OCI-LY7 (cell line): ENCODE results near the gene SUPT20H. TPM values are rescaled to one million over a fixed set of nuclear protein-coding genes. Genes with fewer than 3 reads are reported as not detected.

Experiments
- BruUV-seq: library from RNA; stranded (reverse); fragments of 400-500 nt; replicated peaks from 2 replicates; lab custom pipeline; 2021; lab: Mats Ljungman, UMichigan
- CTCF ChIA-PET: fragments of 300-600 bp; sonication (Branson Sonifier 250); formaldehyde crosslinking; loops from one replicate; lab custom pipeline; 2022; ENCODE audit warnings: antibody characterized with exemption; ENCODE audit not compliant: unreplicated experiment; lab: Charles Lee
- POLR2A ChIA-PET: fragments of 300-600 bp; sonication (Branson Sonifier 250); formaldehyde crosslinking; loops from one replicate; lab custom pipeline; 2022; ENCODE audit warnings: antibody characterized with exemption; lab: Charles Lee
- DNase-seq: peaks from one replicate; pipeline ENCODE4 v3.0.0-alpha.2; 2015; ENCODE audit warnings: low spot score
- H2AFZ ChIP-seq: fragments of 200-600 bp; sonication (generic), shearing (Covaris generic); 2 replicates; pipeline ENCODE4 v1.6.1; 2014; ENCODE audit warnings: mild to moderate bottlenecking, antibody characterized with exemption, low read length, moderate library complexity
- H3K27ac ChIP-seq: fragments of 200-600 bp; sonication (generic); 2 replicates; pipeline ENCODE4 v1.5.1; 2014; ENCODE audit warnings: mixed run types, low read depth, mild to moderate bottlenecking, moderate library complexity, low read length, inconsistent platforms; ENCODE audit not compliant: poor library complexity, severe bottlenecking
- H3K36me3 ChIP-seq: fragments of 200-600 bp; sonication (generic); 2 replicates; pipeline ENCODE4 v1.6.1; 2014; ENCODE audit warnings: mild to moderate bottlenecking, antibody characterized with exemption, low read length, moderate library complexity, mixed read lengths; ENCODE audit not compliant: insufficient read depth
- H3K4me1 ChIP-seq: fragments of 200-600 bp; sonication (generic); 2 replicates; pipeline ENCODE4 v1.5.1; 2014; ENCODE audit warnings: mild to moderate bottlenecking, low read length; ENCODE audit not compliant: insufficient read depth, poor library complexity, severe bottlenecking
- H3K4me2 ChIP-seq: fragments of 200-600 bp; sonication (generic); 2 replicates; pipeline ENCODE4 v1.6.1; 2014; ENCODE audit warnings: mild to moderate bottlenecking, low read length
- H3K4me3 ChIP-seq: fragments of 200-600 bp; sonication (generic); 2 replicates; pipeline ENCODE4 v1.5.1; 2014; ENCODE audit warnings: mild to moderate bottlenecking, low read depth, low read length; ENCODE audit not compliant: poor library complexity, severe bottlenecking
- H3K79me2 ChIP-seq: fragments of 200-600 bp; sonication (generic); 2 replicates; pipeline ENCODE4 v1.6.1; 2016; ENCODE audit warnings: low read depth, mild to moderate bottlenecking, low read length, moderate library complexity, mixed read lengths; ENCODE audit not compliant: insufficient read depth
- H3K9me2 ChIP-seq: fragments of 200-600 bp; sonication (generic); 2 replicates; pipeline ENCODE4 v1.6.1; 2016; ENCODE audit warnings: mild to moderate bottlenecking, low read length, mixed read lengths; ENCODE audit not compliant: insufficient read depth
- H3K9me3 ChIP-seq: fragments of 200-600 bp; sonication (generic); 2 replicates; pipeline ENCODE4 v1.6.1; 2014; ENCODE audit warnings: mild to moderate bottlenecking, mixed run types, low read length, mixed read lengths
- H4K20me1 ChIP-seq: fragments of 200-600 bp; sonication (generic); 2 replicates; pipeline ENCODE4 v1.6.1; 2014; ENCODE audit warnings: mild to moderate bottlenecking, antibody characterized with exemption, low read length, moderate library complexity, mixed read lengths; ENCODE audit not compliant: insufficient read depth
- EZH2phosphoT487 ChIP-seq: fragments of 200-600 bp; sonication (generic); IDR thresholded peaks from 2 replicates; pipeline ENCODE4 v1.6.1; 2018; ENCODE audit warnings: low read depth, borderline replicate concordance, mild to moderate bottlenecking, mixed run types, antibody characterized with exemption, low read length, moderate library complexity, mixed read lengths
- intact Hi-C: fragments of 100-400 bp; cut with micrococcal nuclease; formaldehyde crosslinking; loops from one replicate; pipeline ENCODE4 v1.10.0; 2022; ENCODE audit not compliant: unreplicated experiment
- total RNA-seq, 2 experiments: library from RNA; depleted of rRNA in 1 of 2; stranded (reverse); fragments of >200 nt in 1 of 2; shearing (Covaris generic) in 1 of 2; gene quantifications; 2 replicates each; pipeline ENCODE4 v1.2.3, GENCODE V29; 2014 to 2022
- TF ChIP-seq, protein P1 (sequence below): fragments of 200-600 bp; sonication (generic); conservative IDR thresholded peaks from 2 replicates; pipeline ENCODE4 v1.5.1; 2014; ENCODE audit warnings: mild to moderate bottlenecking, antibody characterized with exemption, low read length, moderate library complexity, mixed read lengths

The SUPT20H gene
- total RNA-seq, 2 experiments from 2014 or later: 53.0 to 88.3 TPM

DNA sequence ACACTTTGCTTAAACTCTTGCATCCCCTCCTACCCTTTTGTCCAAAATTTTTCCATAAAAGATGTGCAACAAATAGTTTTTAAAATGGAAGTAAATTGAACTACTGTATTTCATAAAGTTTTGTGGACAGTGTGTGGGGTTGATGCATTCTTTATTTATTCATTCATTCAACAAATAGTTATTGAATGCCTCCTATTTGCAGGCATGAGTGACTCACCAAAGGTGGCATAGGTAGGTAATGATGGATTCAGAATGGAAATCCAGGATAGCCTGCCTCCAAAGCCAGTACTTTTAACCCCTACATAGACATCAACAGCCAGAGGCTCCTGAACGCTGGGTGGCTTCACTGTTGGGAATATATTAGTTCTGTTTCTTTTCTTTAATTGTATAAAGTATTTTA is 48.4 kb upstream of the SUPT20H start:
- H3K9me3 ChIP-seq: no peaks in the 10 kb centered on the region
- no peaks in the 10 kb centered on the region for H3K4me1 ChIP-seq
- no peak for DNase-seq
- H3K36me3 ChIP-seq: no peaks in the 10 kb centered on the region
- H2AFZ ChIP-seq: no peak overlapping the region
- no peak for TF ChIP-seq EZH2phosphoT487
- TF ChIP-seq, protein P1, sequence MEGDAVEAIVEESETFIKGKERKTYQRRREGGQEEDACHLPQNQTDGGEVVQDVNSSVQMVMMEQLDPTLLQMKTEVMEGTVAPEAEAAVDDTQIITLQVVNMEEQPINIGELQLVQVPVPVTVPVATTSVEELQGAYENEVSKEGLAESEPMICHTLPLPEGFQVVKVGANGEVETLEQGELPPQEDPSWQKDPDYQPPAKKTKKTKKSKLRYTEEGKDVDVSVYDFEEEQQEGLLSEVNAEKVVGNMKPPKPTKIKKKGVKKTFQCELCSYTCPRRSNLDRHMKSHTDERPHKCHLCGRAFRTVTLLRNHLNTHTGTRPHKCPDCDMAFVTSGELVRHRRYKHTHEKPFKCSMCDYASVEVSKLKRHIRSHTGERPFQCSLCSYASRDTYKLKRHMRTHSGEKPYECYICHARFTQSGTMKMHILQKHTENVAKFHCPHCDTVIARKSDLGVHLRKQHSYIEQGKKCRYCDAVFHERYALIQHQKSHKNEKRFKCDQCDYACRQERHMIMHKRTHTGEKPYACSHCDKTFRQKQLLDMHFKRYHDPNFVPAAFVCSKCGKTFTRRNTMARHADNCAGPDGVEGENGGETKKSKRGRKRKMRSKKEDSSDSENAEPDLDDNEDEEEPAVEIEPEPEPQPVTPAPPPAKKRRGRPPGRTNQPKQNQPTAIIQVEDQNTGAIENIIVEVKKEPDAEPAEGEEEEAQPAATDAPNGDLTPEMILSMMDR: no peak
- no peak overlapping the region for H3K4me3 ChIP-seq
- CTCF ChIA-PET: no interaction called here
- no peaks in the 10 kb centered on the region for H3K79me2 ChIP-seq
- no peaks in the 10 kb centered on the region for H4K20me1 ChIP-seq
- no peak overlapping the region for H3K27ac ChIP-seq
- POLR2A ChIA-PET: no interaction called here
- H3K9me2 ChIP-seq: no peaks in the 10 kb centered on the region
- H3K4me2 ChIP-seq: no peak overlapping the region
- intact Hi-C loops: loop anchor here (10.0 kb wide), 1 partner anchor 497 kb away; no protein-coding TSS in a partner anchor
- BruUV-seq: no TSS peak

DNA sequence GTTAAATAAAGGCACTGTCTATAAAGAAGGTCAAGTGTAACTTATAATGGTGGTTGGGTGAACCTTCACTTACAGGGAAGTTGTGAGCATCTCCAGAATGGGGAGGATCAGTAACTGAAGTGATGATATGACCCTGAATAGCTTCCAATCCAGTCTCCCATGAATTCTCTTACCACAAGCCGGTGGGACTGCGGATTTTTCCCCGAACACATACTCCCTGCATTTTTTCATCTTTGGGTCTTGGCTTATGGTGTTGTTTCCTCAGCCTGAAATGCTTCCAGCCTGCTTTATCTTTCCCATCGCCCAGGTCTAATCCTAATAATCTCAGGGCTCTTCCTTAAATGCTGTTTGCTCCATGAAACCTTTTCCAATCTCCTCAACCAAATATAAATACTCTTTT is 48.0 kb upstream of the SUPT20H start:
- no peaks in the 10 kb centered on the region for H3K36me3 ChIP-seq
- H3K9me2 ChIP-seq: no peaks in the 10 kb centered on the region
- BruUV-seq: no TSS peak
- no peak for TF ChIP-seq EZH2phosphoT487
- TF ChIP-seq, protein P1: no peak
- H3K4me3 ChIP-seq: no peak overlapping the region
- H3K79me2 ChIP-seq: no peaks in the 10 kb centered on the region
- H3K27ac ChIP-seq: no peak overlapping the region
- H3K4me2 ChIP-seq: no peak overlapping the region
- POLR2A ChIA-PET: no interaction called here
- H4K20me1 ChIP-seq: no peaks in the 10 kb centered on the region
- intact Hi-C loops: loop anchor here (10.0 kb wide), 1 partner anchor 497 kb away; no protein-coding TSS in a partner anchor
- no peak overlapping the region for H2AFZ ChIP-seq
- no peaks in the 10 kb centered on the region for H3K4me1 ChIP-seq
- CTCF ChIA-PET: no interaction called here
- no peaks in the 10 kb centered on the region for H3K9me3 ChIP-seq
- no peak for DNase-seq

DNA sequence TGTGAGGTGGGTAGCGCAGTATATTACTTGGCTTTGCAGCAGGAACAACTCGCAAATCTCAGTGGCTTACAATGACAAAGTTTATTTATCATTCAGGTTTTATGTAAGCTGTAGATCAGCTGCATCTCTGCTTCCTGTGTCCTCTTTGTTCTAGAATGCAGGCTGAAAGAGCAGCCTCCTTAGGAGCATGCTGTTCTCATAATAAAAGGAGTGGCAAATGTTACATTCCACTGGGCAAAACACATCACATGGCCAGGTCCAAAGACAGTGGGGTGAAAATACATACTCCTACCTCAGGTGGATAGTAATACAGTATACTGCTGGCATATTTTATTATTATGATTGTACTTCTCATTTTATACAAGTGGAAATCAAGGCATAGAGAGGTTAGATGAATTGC is 47.2 kb upstream of the SUPT20H start:
- Histone ChIP-seq H4K20me1 (no peaks in the 10 kb centered on the region), H3K79me2 (no peaks in the 10 kb centered on the region), H3K27ac (no peak overlapping the region), H3K4me1 (no peaks in the 10 kb centered on the region), H3K4me3 (no peak overlapping the region), H3K36me3 (no peaks in the 10 kb centered on the region), H3K4me2 (no peak overlapping the region), H3K9me3 (no peaks in the 10 kb centered on the region), H2AFZ (no peak overlapping the region), H3K9me2 (no peaks in the 10 kb centered on the region)
- no TSS peak for BruUV-seq
- DNase-seq: no peak
- no peak for TF ChIP-seq EZH2phosphoT487
- TF ChIP-seq, protein P1: no peak
- intact Hi-C loops: loop anchor here (10.0 kb wide), 1 partner anchor 498 kb away; no protein-coding TSS in a partner anchor
- CTCF ChIA-PET: no interaction called here
- POLR2A ChIA-PET: no interaction called here
